Measurements from ENCODE around the gene SLC17A9. TPM values are rescaled to one million over a fixed set of nuclear protein-coding genes. Genes with fewer than 3 reads are reported as not detected.

SLC17A9 gene
- total RNA-seq, 1 experiment from 2014 or later, result 0.28 TPM

- in situ Hi-C loops (cut with HindIII; ENCODE audit: low pct_unique_long_range_greater_than_20kb, low sequenced_read_pairs), result no loop called here
- no peak overlapping the region for H3K4me3 ChIP-seq (ENCODE audit: low read depth in 2 of 2, low read length in 2 of 2)
- no peak for DNase-seq (ENCODE audit: low read depth, low spot score)
- no peak overlapping the region for H3K27ac ChIP-seq (ENCODE audit: low read length)
- peaks cover 13% of the 10 kb centered on the region for H3K36me3 ChIP-seq (ENCODE audit: control insufficient read depth, insufficient read depth, low read length)
- TF ChIP-seq SIN3A (IDR thresholded peaks at IDR 0.05; ENCODE audit: borderline replicate concordance, insufficient read depth, low read depth, low read length) (no peak), POLR2AphosphoS5 (IDR thresholded peaks at IDR 0.05; ENCODE audit: low read depth, low read length) (no peak), REST (IDR thresholded peaks at IDR 0.05; ENCODE audit: insufficient read depth in 1 of 2, low read depth in 2 of 2, low read length in 1 of 2) (no peak), TCF7L2 (IDR thresholded peaks at IDR 0.05; ENCODE audit: low read depth, low read length) (no peak), CTCF (IDR thresholded peaks at IDR 0.05) (no peak)
- intact Hi-C loops (cut with micrococcal nuclease; ENCODE audit: unreplicated experiment), result no loop called here
- H3K27me3 ChIP-seq (ENCODE audit: control insufficient read depth, insufficient read depth, low read length), result no peaks in the 10 kb centered on the region
- H3K9me3 ChIP-seq (ENCODE audit: control insufficient read depth, insufficient read depth, low read depth, low read length), result no peaks in the 10 kb centered on the region
- ChIA-PET POLR2A (no interaction called here), CTCF (no interaction called here)
- no TSS peak for BruUV-seq (replicated peaks)
- no peak for ATAC-seq
- no peaks in the 10 kb centered on the region for H3K4me1 ChIP-seq (ENCODE audit: control insufficient read depth, insufficient read depth, low read length)
Measured at GRCh38 chr20:62945771-62946339, 6.7 kb upstream of the SLC17A9 start.

GRCh38 chr20:62946918-62947317, 5.6 kb upstream of the SLC17A9 start:
- ATAC-seq (no peak), DNase-seq (ENCODE audit: low read depth, low spot score) (no peak)
- POLR2A ChIA-PET, result no interaction called here
- TF ChIP-seq POLR2AphosphoS5 (IDR thresholded peaks at IDR 0.05; ENCODE audit: low read depth, low read length) (no peak), CTCF (IDR thresholded peaks at IDR 0.05) (no peak), TCF7L2 (IDR thresholded peaks at IDR 0.05; ENCODE audit: low read depth, low read length) (no peak), SIN3A (IDR thresholded peaks at IDR 0.05; ENCODE audit: borderline replicate concordance, insufficient read depth, low read depth, low read length) (no peak), REST (IDR thresholded peaks at IDR 0.05; ENCODE audit: insufficient read depth in 1 of 2, low read depth in 2 of 2, low read length in 1 of 2) (no peak)
- intact Hi-C loops (cut with micrococcal nuclease; ENCODE audit: unreplicated experiment), result no loop called here
- peaks cover 13% of the 10 kb centered on the region for H3K36me3 ChIP-seq (ENCODE audit: control insufficient read depth, insufficient read depth, low read length)
- no peak overlapping the region for H3K27ac ChIP-seq (ENCODE audit: low read length)
- H3K4me1 ChIP-seq (ENCODE audit: control insufficient read depth, insufficient read depth, low read length), result no peaks in the 10 kb centered on the region
- H3K9me3 ChIP-seq (ENCODE audit: control insufficient read depth, insufficient read depth, low read depth, low read length), result no peaks in the 10 kb centered on the region
- H3K4me3 ChIP-seq (ENCODE audit: low read depth in 2 of 2, low read length in 2 of 2), result no peak overlapping the region
- H3K27me3 ChIP-seq (ENCODE audit: control insufficient read depth, insufficient read depth, low read length), result no peaks in the 10 kb centered on the region
- BruUV-seq (replicated peaks), result no TSS peak
- CTCF ChIA-PET, result no interaction called here
- in situ Hi-C loops (cut with HindIII; ENCODE audit: low pct_unique_long_range_greater_than_20kb, low sequenced_read_pairs), result no loop called here

Measured in Panc1 (cell line).